ENCODE measurements around the gene NOS1AP.

DNA sequence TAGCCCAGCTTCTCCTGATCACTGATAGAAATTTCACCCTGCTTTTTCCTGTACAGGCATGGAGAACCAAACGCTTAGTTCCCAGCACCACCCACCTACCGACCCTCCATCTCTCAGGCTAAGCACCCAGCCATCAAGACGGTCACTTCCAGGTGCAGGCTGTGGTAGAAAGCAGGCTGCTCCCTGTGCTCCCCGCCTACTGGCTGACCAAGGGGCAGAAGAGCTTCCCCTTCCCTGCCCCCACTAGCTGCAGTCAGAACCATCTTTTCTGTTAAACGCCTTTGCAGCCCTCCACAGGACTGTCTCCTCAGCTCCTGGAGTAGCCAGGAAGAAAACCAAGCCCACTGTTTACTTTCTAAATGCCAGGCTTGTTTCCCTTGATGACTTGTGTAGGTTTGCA is 284.2 kb downstream of the NOS1AP start:
- TF ChIP-seq CTCF (IDR thresholded peaks at IDR 0.05) (no peak), POLR2A (IDR thresholded peaks at IDR 0.05) (no peak)
